Endothelial cell of umbilical vein (primary cell): ENCODE measurements around the gene S1PR4. TPM values are rescaled to one million over a fixed set of nuclear protein-coding genes. Genes with fewer than 3 reads are reported as not detected.

Experiments
- BruUV-seq: library from RNA; stranded (reverse); fragments of 400-500 nt; replicated peaks from 2 replicates; lab custom pipeline; 2021; lab: Mats Ljungman, UMichigan
- CTCF ChIA-PET: fragments of 300-600, 350-600 bp; sonication (Branson Sonifier 250); formaldehyde crosslinking; loops from one replicate; lab custom pipeline; 2021; ENCODE audit warnings: antibody characterized with exemption, inconsistent platforms; lab: Charles Lee
- POLR2A ChIA-PET: fragments of 300-600, 350-600 bp; sonication (Branson Sonifier 250); formaldehyde crosslinking; loops from one replicate; lab custom pipeline; 2021; ENCODE audit warnings: antibody characterized with exemption, inconsistent platforms; lab: Charles Lee
- DNase-seq: peaks from one replicate; pipeline ENCODE4 v3.0.0-alpha.2; 2011; ENCODE audit warnings: low read depth, low spot score
- FAIRE-seq: peaks from 2 replicates; lab custom pipeline; 2011; peaks lifted over from hg19 to GRCh38; lab: Jason Lieb, UNC
- H2AFZ ChIP-seq: 2 replicates; pipeline ENCODE4 v1.6.0; 2012; ENCODE audit warnings: low read depth, low read length, control low read depth, inconsistent platforms
- H3K27ac ChIP-seq: 2 replicates; pipeline ENCODE4 v1.5.1; 2011; ENCODE audit warnings: low read depth, mild to moderate bottlenecking, control low read depth, low read length, moderate library complexity; ENCODE audit not compliant: insufficient read depth
- H3K27me3 ChIP-seq, 2 experiments: 2 replicates each; pipeline versions ENCODE4 v1.6.0 to v1.6.1; 2011; ENCODE audit warnings: low read length in 2 of 2, mixed read lengths in 1 of 2; ENCODE audit not compliant: control insufficient read depth in 2 of 2, insufficient read depth in 2 of 2
- H3K36me3 ChIP-seq, 2 experiments: 2 replicates in 1 of 2; 3 replicates in 1 of 2; pipeline ENCODE4 v1.5.1; 2011; ENCODE audit warnings: low read length in 2 of 2, mild to moderate bottlenecking in 1 of 2, moderate library complexity in 1 of 2; ENCODE audit not compliant: control insufficient read depth in 2 of 2, insufficient read depth in 2 of 2; ENCODE audit errors: extremely low read depth in 1 of 2
- H3K4me1 ChIP-seq: 3 replicates; pipeline ENCODE4 v1.5.1; 2011; ENCODE audit warnings: mild to moderate bottlenecking, low read length; ENCODE audit not compliant: control insufficient read depth, insufficient read depth; ENCODE audit errors: extremely low read depth
- H3K4me2 ChIP-seq: 2 replicates; pipeline ENCODE4 v1.6.1; 2011; ENCODE audit warnings: low read length, control low read depth, mixed read lengths; ENCODE audit not compliant: insufficient read depth
- H3K4me3 ChIP-seq, 3 experiments: fragments of 200-600 bp in 1 of 3; sonication (generic), shearing (Covaris generic) in 1 of 3; replicated peaks in 1 of 3; 2 replicates each; pipeline ENCODE4 v1.5.1; 2011 to 2016; ENCODE audit warnings: control low read depth in 3 of 3, low read length in 3 of 3, mild to moderate bottlenecking in 2 of 3, inconsistent platforms in 1 of 3, low read depth in 1 of 3, moderate library complexity in 1 of 3; ENCODE audit not compliant: insufficient read depth in 1 of 3
- H3K79me2 ChIP-seq: 2 replicates; pipeline ENCODE4 v1.6.0; 2012; ENCODE audit warnings: low read length, inconsistent platforms; ENCODE audit not compliant: control insufficient read depth, insufficient read depth
- H3K9ac ChIP-seq: replicated peaks from 2 replicates; pipeline ENCODE3; 2011; ENCODE audit warnings: low read length, control low read depth; ENCODE audit not compliant: insufficient read depth; ENCODE audit errors: extremely low read depth
- H3K9me1 ChIP-seq: replicated peaks from 3 replicates; pipeline ENCODE4 v1.6.0; 2011; ENCODE audit warnings: mild to moderate bottlenecking, low read length; ENCODE audit not compliant: control insufficient read depth, insufficient read depth; ENCODE audit errors: extremely low read depth
- H3K9me3 ChIP-seq: replicated peaks from 2 replicates; pipeline ENCODE4 v1.5.1; 2012; ENCODE audit warnings: low read length, inconsistent platforms; ENCODE audit not compliant: control insufficient read depth, insufficient read depth
- H4K20me1 ChIP-seq: replicated peaks from 2 replicates; pipeline ENCODE3; 2011; ENCODE audit warnings: mild to moderate bottlenecking, low read length; ENCODE audit not compliant: control insufficient read depth, insufficient read depth; ENCODE audit errors: extremely low read depth
- CTCF ChIP-seq, 2 donors: IDR thresholded peaks; 1 replicate in 1 of 2; 2 replicates in 1 of 2; pipeline ENCODE4 v1.5.1; 2011; ENCODE audit warnings: low read length in 2 of 2, mild to moderate bottlenecking in 2 of 2, moderate library complexity in 2 of 2, control low read depth in 1 of 2, inconsistent platforms in 1 of 2, low read depth in 1 of 2; ENCODE audit not compliant: insufficient read depth in 1 of 2; ENCODE audit errors: extremely low read depth in 1 of 2
- EZH2 ChIP-seq: IDR thresholded peaks from 2 replicates; pipeline ENCODE4 v1.6.1; 2012; ENCODE audit warnings: borderline replicate concordance, low read depth, mild to moderate bottlenecking, moderate library complexity, low read length, inconsistent platforms; ENCODE audit not compliant: severe bottlenecking
- FOS ChIP-seq: IDR thresholded peaks from 2 replicates; pipeline ENCODE4 v1.6.1; 2011; ENCODE audit warnings: mild to moderate bottlenecking, low read length, moderate library complexity, borderline replicate concordance; ENCODE audit not compliant: insufficient read depth
- JUN ChIP-seq: IDR thresholded peaks from 2 replicates; pipeline ENCODE4 v1.6.1; 2011; ENCODE audit warnings: borderline replicate concordance, low read depth; ENCODE audit not compliant: insufficient read length, insufficient read depth
- MAX ChIP-seq: IDR thresholded peaks from 2 replicates; pipeline ENCODE4 v1.6.1; 2011; ENCODE audit not compliant: insufficient read depth, insufficient read length
- MYC ChIP-seq: IDR thresholded peaks from one replicate; pipeline ENCODE4 v1.6.1; 2011; ENCODE audit warnings: mild to moderate bottlenecking, low read depth, low read length
- POLR2A ChIP-seq: IDR thresholded peaks from 2 replicates; pipeline ENCODE4 v1.6.1; 2012; ENCODE audit warnings: low read depth, mild to moderate bottlenecking, control low read depth, low read length
- POLR2AphosphoS5 ChIP-seq: IDR thresholded peaks from 2 replicates; pipeline ENCODE4 v1.6.1; 2012; ENCODE audit warnings: low read depth, mild to moderate bottlenecking, control low read depth, low read length, moderate library complexity; ENCODE audit not compliant: insufficient read depth
- dilution Hi-C: fragments of 300-500 bp; cut with MboI; formaldehyde crosslinking; loops from one replicate; pipeline ENCODE4 v1.15.0; 2019; ENCODE audit warnings: low sequenced_read_pairs; ENCODE audit not compliant: extremely low pct_ligation_motif_present
- intact Hi-C: fragments of 100-400 bp; cut with micrococcal nuclease; formaldehyde crosslinking; loops from one replicate; pipeline ENCODE4 v1.10.0; 2022
- polyA plus RNA-seq, 4 experiments: library from polyadenylated mRNA; depleted of rRNA in 3 of 4; stranded (reverse) in 3 of 4; unstranded in 1 of 4; fragments of >200 nt; gene quantifications; 2 replicates each; pipeline versions ENCODE4 v1.2.1 to v1.2.3, GENCODE V29; 2011 to 2012; ENCODE audit warnings: missing spikeins in 1 of 4
- total RNA-seq: library from RNA; stranded (reverse); gene quantifications from 2 replicates; pipeline ENCODE4 v1.2.3, GENCODE V29; 2021

The S1PR4 gene
- total and polyA plus RNA-seq, 2 donors (not counting 3 experiments of a cell fraction or from before 2014, with no cell fraction given), result 1.7 to 2.5 TPM

GRCh38 chr19:3178973-3179738 is 587 bp downstream of the S1PR4 start:
- no peak for TF ChIP-seq CTCF (IDR thresholded peaks at IDR 0.05; ENCODE audit: extremely low read depth in 1 of 2, insufficient read depth in 1 of 2, low read depth in 1 of 2, low read length in 2 of 2)
- TF ChIP-seq POLR2AphosphoS5, result no peak
- TF ChIP-seq POLR2A, result no peak
- TF ChIP-seq EZH2, result no peak
- TF ChIP-seq MYC, result no peak
- TF ChIP-seq FOS, result no peak
- TF ChIP-seq MAX, result no peak
- TF ChIP-seq JUN, result no peak
- Histone ChIP-seq H3K9me1 (no peaks in the 10 kb centered on the region), H2AFZ (no peak overlapping the region), H3K4me2 (no peak overlapping the region), H3K36me3 (no peaks in the 10 kb centered on the region), H3K9me3 (no peaks in the 10 kb centered on the region), H3K79me2 (no peaks in the 10 kb centered on the region), H4K20me1 (no peaks in the 10 kb centered on the region), H3K27me3 (no peaks in the 10 kb centered on the region), H3K4me3 (no peak overlapping the region), H3K9ac (no peak overlapping the region), H3K27ac (no peak overlapping the region), H3K4me1 (peaks cover 6% of the 10 kb centered on the region)
- BruUV-seq, result no TSS peak
- no peak for FAIRE-seq
- POLR2A ChIA-PET, result no interaction called here
- no peak for DNase-seq
- intact Hi-C loops, result no loop called here
- dilution Hi-C loops, result no loop called here
- CTCF ChIA-PET, result interaction anchor here (1.3 kb wide), 1 partner anchor 50 kb away, joined by 4 read pairs; no protein-coding TSS in a partner anchor
